ENCODE results near the gene NUAK1. TPM values are rescaled to one million over a fixed set of nuclear protein-coding genes. Genes with fewer than 3 reads are reported as not detected.

Gene NUAK1
- total RNA-seq, 2 experiments from 2014 or later = 0.03 TPM; not detected in 1

DNA sequence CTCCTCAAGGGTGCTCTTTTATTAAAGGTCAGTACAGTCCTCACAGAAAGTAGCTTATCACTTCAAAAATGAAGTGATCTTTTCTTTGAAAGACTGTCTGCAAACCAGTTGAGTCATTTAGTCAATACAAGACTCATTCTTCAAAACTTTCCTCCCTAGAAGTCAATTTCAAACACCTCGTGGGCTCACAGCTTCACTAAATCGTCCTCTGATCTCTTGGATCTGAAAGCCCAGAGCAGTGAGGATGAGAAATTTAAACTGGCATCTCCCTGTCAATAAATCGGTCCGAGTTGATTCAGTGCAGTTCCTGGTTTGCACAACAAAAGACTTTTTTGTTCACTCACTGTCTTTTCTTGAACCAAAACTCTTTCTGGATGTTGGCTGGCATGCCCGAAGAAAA is 44.5 kb downstream of the NUAK1 start:
- Histone ChIP-seq H3K4me2 (ENCODE audit: low read length) (no peak overlapping the region), H2AFZ (ENCODE audit: low read length) (no peak overlapping the region), H3K9me3 (ENCODE audit: low read length) (no peaks in the 10 kb centered on the region), H3K9me2 (ENCODE audit: insufficient read depth, low read length) (no peaks in the 10 kb centered on the region), H3K4me1 (ENCODE audit: insufficient read depth, low read length, poor library complexity, severe bottlenecking) (no peaks in the 10 kb centered on the region), H3K27ac (ENCODE audit: low read depth, low read length, poor library complexity, severe bottlenecking) (no peak overlapping the region), H3K79me2 (ENCODE audit: insufficient read depth, low read depth, low read length) (no peaks in the 10 kb centered on the region), H4K20me1 (ENCODE audit: insufficient read depth, low read length) (no peaks in the 10 kb centered on the region), H3K36me3 (ENCODE audit: insufficient read depth, low read length) (no peaks in the 10 kb centered on the region), H3K4me3 (ENCODE audit: low read depth, low read length, poor library complexity, severe bottlenecking) (no peak overlapping the region)
- ChIA-PET CTCF (ENCODE audit: unreplicated experiment) (no interaction called here), POLR2A (no interaction called here)
- no TSS peak for BruUV-seq (replicated peaks)
- no peak for DNase-seq (ENCODE audit: low spot score)
- intact Hi-C loops (cut with micrococcal nuclease; ENCODE audit: unreplicated experiment) = no loop called here
- TF ChIP-seq, protein P1, sequence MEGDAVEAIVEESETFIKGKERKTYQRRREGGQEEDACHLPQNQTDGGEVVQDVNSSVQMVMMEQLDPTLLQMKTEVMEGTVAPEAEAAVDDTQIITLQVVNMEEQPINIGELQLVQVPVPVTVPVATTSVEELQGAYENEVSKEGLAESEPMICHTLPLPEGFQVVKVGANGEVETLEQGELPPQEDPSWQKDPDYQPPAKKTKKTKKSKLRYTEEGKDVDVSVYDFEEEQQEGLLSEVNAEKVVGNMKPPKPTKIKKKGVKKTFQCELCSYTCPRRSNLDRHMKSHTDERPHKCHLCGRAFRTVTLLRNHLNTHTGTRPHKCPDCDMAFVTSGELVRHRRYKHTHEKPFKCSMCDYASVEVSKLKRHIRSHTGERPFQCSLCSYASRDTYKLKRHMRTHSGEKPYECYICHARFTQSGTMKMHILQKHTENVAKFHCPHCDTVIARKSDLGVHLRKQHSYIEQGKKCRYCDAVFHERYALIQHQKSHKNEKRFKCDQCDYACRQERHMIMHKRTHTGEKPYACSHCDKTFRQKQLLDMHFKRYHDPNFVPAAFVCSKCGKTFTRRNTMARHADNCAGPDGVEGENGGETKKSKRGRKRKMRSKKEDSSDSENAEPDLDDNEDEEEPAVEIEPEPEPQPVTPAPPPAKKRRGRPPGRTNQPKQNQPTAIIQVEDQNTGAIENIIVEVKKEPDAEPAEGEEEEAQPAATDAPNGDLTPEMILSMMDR (conservative IDR thresholded peaks at IDR 0.05; ENCODE audit: low read length) = no peak
- no peak for TF ChIP-seq EZH2phosphoT487 (IDR thresholded peaks at IDR 0.05; ENCODE audit: borderline replicate concordance, low read depth, low read length)

DNA sequence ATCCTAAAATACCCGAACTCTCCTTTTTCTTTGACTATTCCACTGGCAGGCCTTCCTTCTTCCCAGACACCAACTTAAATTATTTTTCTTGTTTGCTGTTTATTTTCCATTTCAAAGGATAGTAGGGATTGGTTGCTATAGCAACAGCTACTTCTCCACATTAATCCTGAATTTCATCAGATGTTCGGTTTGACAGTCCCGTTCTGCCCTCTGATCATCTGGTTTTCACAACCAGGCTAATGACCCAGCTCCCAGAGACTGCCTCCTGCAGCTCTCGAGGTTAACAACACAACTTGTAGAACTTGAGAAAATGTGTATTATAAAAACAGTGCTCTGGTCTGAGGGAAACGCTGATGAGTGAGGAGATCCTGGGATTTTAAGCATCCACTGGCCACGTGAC is 45.5 kb downstream of the NUAK1 start:
- CTCF ChIA-PET (ENCODE audit: unreplicated experiment) = no interaction called here
- intact Hi-C loops (cut with micrococcal nuclease; ENCODE audit: unreplicated experiment) = no loop called here

DNA sequence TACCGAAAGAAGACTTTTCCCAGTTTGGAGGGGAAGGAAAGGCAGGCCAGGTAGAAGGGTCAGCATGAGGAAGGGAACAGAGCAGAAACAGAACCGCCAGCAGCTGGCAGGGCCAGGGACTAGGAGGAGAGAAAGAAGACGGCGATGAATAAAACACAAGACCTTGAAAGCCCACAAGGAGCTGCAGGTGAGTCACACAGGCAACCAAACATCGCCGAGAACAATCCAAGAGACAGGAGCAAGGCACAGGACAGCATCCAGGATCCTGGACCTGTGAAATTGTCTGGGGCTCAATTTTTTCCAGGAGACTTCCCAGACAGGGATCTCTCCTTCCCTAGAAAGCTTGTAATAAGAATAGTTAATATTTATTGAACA is 47.3 kb downstream of the NUAK1 start:
- TF ChIP-seq EZH2phosphoT487 (IDR thresholded peaks at IDR 0.05; ENCODE audit: borderline replicate concordance, low read depth, low read length) = no peak
- TF ChIP-seq, protein P1 (conservative IDR thresholded peaks at IDR 0.05; ENCODE audit: low read length) = no peak
- no peak for DNase-seq (ENCODE audit: low spot score)
- no peaks in the 10 kb centered on the region for H4K20me1 ChIP-seq (ENCODE audit: insufficient read depth, low read length)
- no peaks in the 10 kb centered on the region for H3K79me2 ChIP-seq (ENCODE audit: insufficient read depth, low read depth, low read length)
- ChIA-PET POLR2A (no interaction called here), CTCF (ENCODE audit: unreplicated experiment) (no interaction called here)
- H3K36me3 ChIP-seq (ENCODE audit: insufficient read depth, low read length) = no peaks in the 10 kb centered on the region
- no TSS peak for BruUV-seq (replicated peaks)
- H3K4me2 ChIP-seq (ENCODE audit: low read length) = no peak overlapping the region
- H3K4me3 ChIP-seq (ENCODE audit: low read depth, low read length, poor library complexity, severe bottlenecking) = no peak overlapping the region
- no peaks in the 10 kb centered on the region for H3K9me2 ChIP-seq (ENCODE audit: insufficient read depth, low read length)
- intact Hi-C loops (cut with micrococcal nuclease; ENCODE audit: unreplicated experiment) = no loop called here
- H2AFZ ChIP-seq (ENCODE audit: low read length) = no peak overlapping the region
- H3K4me1 ChIP-seq (ENCODE audit: insufficient read depth, low read length, poor library complexity, severe bottlenecking) = no peaks in the 10 kb centered on the region
- H3K9me3 ChIP-seq (ENCODE audit: low read length) = no peaks in the 10 kb centered on the region
- H3K27ac ChIP-seq (ENCODE audit: low read depth, low read length, poor library complexity, severe bottlenecking) = no peak overlapping the region

More for the DNA sequence above, 45.5 kb downstream of the NUAK1 start:
- Histone ChIP-seq H3K4me2 (ENCODE audit: low read length) (no peak overlapping the region), H3K9me3 (ENCODE audit: low read length) (no peaks in the 10 kb centered on the region), H3K27ac (ENCODE audit: low read depth, low read length, poor library complexity, severe bottlenecking) (no peak overlapping the region), H3K79me2 (ENCODE audit: insufficient read depth, low read depth, low read length) (no peaks in the 10 kb centered on the region), H2AFZ (ENCODE audit: low read length) (no peak overlapping the region), H3K4me3 (ENCODE audit: low read depth, low read length, poor library complexity, severe bottlenecking) (no peak overlapping the region), H3K4me1 (ENCODE audit: insufficient read depth, low read length, poor library complexity, severe bottlenecking) (no peaks in the 10 kb centered on the region), H4K20me1 (ENCODE audit: insufficient read depth, low read length) (no peaks in the 10 kb centered on the region), H3K9me2 (ENCODE audit: insufficient read depth, low read length) (no peaks in the 10 kb centered on the region), H3K36me3 (ENCODE audit: insufficient read depth, low read length) (no peaks in the 10 kb centered on the region)
- POLR2A ChIA-PET = no interaction called here
- TF ChIP-seq, protein P1 (conservative IDR thresholded peaks at IDR 0.05; ENCODE audit: low read length) = no peak
- TF ChIP-seq EZH2phosphoT487 (IDR thresholded peaks at IDR 0.05; ENCODE audit: borderline replicate concordance, low read depth, low read length) = no peak
- no TSS peak for BruUV-seq (replicated peaks)
- DNase-seq (ENCODE audit: low spot score) = no peak
